ENCODE measurements around the gene NOL4L.
"Not testable (repeated sequence)": the region's sequence is repeated elsewhere in the genome, so short reads cannot be mapped to it uniquely, and the experiment has no call there.

The NOL4L gene

GRCh38 chr20:32501709-32502108, 83.4 kb downstream of the NOL4L start:
- DNase-seq, result no peak

GRCh38 chr20:32497589-32498224, 87.4 kb downstream of the NOL4L start:
- no peak for DNase-seq

- DNase-seq, result no peak
These were observed 88.2 kb downstream of the NOL4L start for GRCh38 chr20:32496811-32497533.

GRCh38 chr20:32495949-32496348, 89.2 kb downstream of the NOL4L start:
- DNase-seq, result no peak

- DNase-seq, result no peak
These were observed 89.9 kb downstream of the NOL4L start for GRCh38 chr20:32495217-32495565.

GRCh38 chr20:32494483-32495216, 90.5 kb downstream of the NOL4L start:
- DNase-seq, result no peak

GRCh38 chr20:32493356-32493755, 91.8 kb downstream of the NOL4L start:
- no peak for DNase-seq

- not testable (repeated sequence) for DNase-seq
These were observed 93.4 kb downstream of the NOL4L start for GRCh38 chr20:32491764-32492151.

- DNase-seq, result no peak
These were observed 94.0 kb downstream of the NOL4L start for GRCh38 chr20:32490942-32491763.

- no peak for DNase-seq
These were observed 96.9 kb downstream of the NOL4L start for GRCh38 chr20:32488066-32488838.

- DNase-seq, result no peak
These were observed 97.8 kb downstream of the NOL4L start for GRCh38 chr20:32487381-32487780.

GRCh38 chr20:32485770-32486478, 99.2 kb downstream of the NOL4L start:
- no peak for DNase-seq

- DNase-seq, result peak; percentile 79
These were observed 100.0 kb downstream of the NOL4L start for GRCh38 chr20:32484958-32485769.

- DNase-seq, result peak; percentile 36
These were observed 100.7 kb downstream of the NOL4L start for GRCh38 chr20:32484225-32484957.

- peak; percentile 63 for DNase-seq
These were observed 101.5 kb downstream of the NOL4L start for GRCh38 chr20:32483351-32484224.

- DNase-seq, result no peak
These were observed 102.5 kb downstream of the NOL4L start for GRCh38 chr20:32482442-32483261.

GRCh38 chr20:32482143-32482441, 103.0 kb downstream of the NOL4L start:
- DNase-seq, result no peak
